GM21367 (cell line): Measurements from ENCODE around the gene CACNA1E.

Experiments used
- ATAC-seq: cut with Tn5 transposase; IDR thresholded peaks from one replicate; pipeline ENCODE4 v1.9.1; 2021; ENCODE audit not compliant: unreplicated experiment

CACNA1E gene

GRCh38 chr1:181626279-181626938, 143.1 kb downstream of the CACNA1E start:
- ATAC-seq = no peak

GRCh38 chr1:181630398-181630797, 147.1 kb downstream of the CACNA1E start:
- ATAC-seq = no peak

GRCh38 chr1:181630838-181631237, 147.5 kb downstream of the CACNA1E start:
- no peak for ATAC-seq

GRCh38 chr1:181632492-181632891, 149.2 kb downstream of the CACNA1E start:
- ATAC-seq = no peak

- ATAC-seq = no peak
Observed at GRCh38 chr1:181632960-181633359, 149.6 kb downstream of the CACNA1E start.

GRCh38 chr1:181635110-181635509, 151.8 kb downstream of the CACNA1E start:
- no peak for ATAC-seq

- no peak for ATAC-seq
Observed at GRCh38 chr1:181637998-181638397, 154.7 kb downstream of the CACNA1E start.

GRCh38 chr1:181640956-181641355, 157.6 kb downstream of the CACNA1E start:
- ATAC-seq = no peak

GRCh38 chr1:181643631-181644030, 160.3 kb downstream of the CACNA1E start:
- ATAC-seq = no peak

GRCh38 chr1:181645171-181645570, 161.9 kb downstream of the CACNA1E start:
- ATAC-seq = no peak

GRCh38 chr1:181646710-181647109, 163.4 kb downstream of the CACNA1E start:
- no peak for ATAC-seq

- no peak for ATAC-seq
Observed at GRCh38 chr1:181647314-181648035, 164.2 kb downstream of the CACNA1E start.

- ATAC-seq = no peak
Observed at GRCh38 chr1:181651276-181651675, 168.0 kb downstream of the CACNA1E start.

- ATAC-seq = no peak
Observed at GRCh38 chr1:181655756-181656155, 172.4 kb downstream of the CACNA1E start.

- ATAC-seq = no peak
Observed at GRCh38 chr1:181656491-181656890, 173.2 kb downstream of the CACNA1E start.

- ATAC-seq = no peak
Observed at GRCh38 chr1:181658581-181658980, 175.3 kb downstream of the CACNA1E start.

GRCh38 chr1:181659321-181659957, 176.1 kb downstream of the CACNA1E start:
- ATAC-seq = no peak

GRCh38 chr1:181660621-181661020, 177.3 kb downstream of the CACNA1E start:
- no peak for ATAC-seq

GRCh38 chr1:181661569-181661968, 178.3 kb downstream of the CACNA1E start:
- no peak for ATAC-seq

GRCh38 chr1:181662606-181663005, 179.3 kb downstream of the CACNA1E start:
- no peak for ATAC-seq

GRCh38 chr1:181664543-181664942, 181.2 kb downstream of the CACNA1E start:
- ATAC-seq = no peak

GRCh38 chr1:181669246-181669645, 185.9 kb downstream of the CACNA1E start:
- no peak for ATAC-seq
